HepG2 (cell line): ENCODE results near the gene ARRDC4. TPM values are rescaled to one million over a fixed set of nuclear protein-coding genes. Genes with fewer than 3 reads are reported as not detected.

Experiments
- ATAC-seq: fragments of 200-7000 bp; cut with Tn5 transposase; 3 replicates; pipeline ENCODE4 v1.9.1; 2020; ENCODE audit warnings: mild to moderate bottlenecking, moderate library complexity
- BruUV-seq: library from RNA; stranded (reverse); fragments of 400-500 nt; replicated peaks from 2 replicates; lab custom pipeline; 2021; lab: Mats Ljungman, UMichigan
- CTCF ChIA-PET: fragments of 300-600 bp; formaldehyde crosslinking; extraction: SDS; loops from one replicate; lab custom pipeline; 2021; ENCODE audit warnings: low total read pairs, inconsistent platforms, low intra/inter-chr PET ratio; lab: Yijun Ruan, JAX
- POLR2A ChIA-PET: fragments of 350-600 bp; sonication (Branson Sonifier 250); formaldehyde crosslinking; loops from one replicate; lab custom pipeline; 2020; ENCODE audit warnings: antibody characterized with exemption, inconsistent platforms; lab: Yijun Ruan, JAX
- DNase-seq: peaks from one replicate; pipeline ENCODE4 v3.0.0-alpha.2; 2015; ENCODE audit warnings: low spot score
- FAIRE-seq: peaks from 3 replicates; lab custom pipeline; 2011; peaks lifted over from hg19 to GRCh38; lab: Jason Lieb, UNC
- H2AFZ ChIP-seq: one replicate; pipeline ENCODE4 v1.6.1; 2011; ENCODE audit warnings: low read length, inconsistent platforms
- H3K27ac ChIP-seq: fragments of 300-600 bp; 3 replicates; pipeline ENCODE4 v1.8.0; 2011; ENCODE audit warnings: mixed run types, mild to moderate bottlenecking, mixed read lengths, low read length, inconsistent platforms; ENCODE audit not compliant: insufficient read depth; ENCODE audit errors: extremely low read length
- H3K27me3 ChIP-seq, 2 experiments: fragments of 200-600 bp in 1 of 2; 2 replicates in 1 of 2; 3 replicates in 1 of 2; pipeline versions ENCODE4 v1.6.0 to v1.8.0; 2011; ENCODE audit warnings: low read length in 2 of 2, mild to moderate bottlenecking in 2 of 2, moderate library complexity in 2 of 2, inconsistent platforms in 1 of 2; ENCODE audit not compliant: insufficient read depth in 2 of 2, control insufficient read depth in 1 of 2
- H3K36me3 ChIP-seq, 2 experiments: fragments of 200-600 bp in 1 of 2; replicated peaks in 1 of 2; 2 replicates in 1 of 2; 3 replicates in 1 of 2; pipeline versions ENCODE4 v1.5.1 to v1.8.0; 2011; ENCODE audit warnings: low read length in 2 of 2, inconsistent platforms in 1 of 2; ENCODE audit not compliant: insufficient read depth in 2 of 2, control insufficient read depth in 1 of 2
- H3K4me1 ChIP-seq: 2 replicates; pipeline ENCODE4 v1.5.1; 2012; ENCODE audit warnings: low read length, inconsistent platforms; ENCODE audit not compliant: insufficient read depth
- H3K4me2 ChIP-seq: 2 replicates; pipeline ENCODE4 v1.6.0; 2011; ENCODE audit warnings: low read depth, low read length, inconsistent platforms
- H3K4me3 ChIP-seq, 3 experiments: fragments of 200-600 bp in 1 of 3; sonication (generic), shearing (Covaris generic) in 1 of 3; replicated peaks in 1 of 3; 2 replicates each; pipeline ENCODE4 v1.5.1; 2011 to 2016; ENCODE audit warnings: low read length in 3 of 3, inconsistent platforms in 2 of 3, low read depth in 2 of 3, mild to moderate bottlenecking in 2 of 3, control low read depth in 1 of 3, mixed read lengths in 1 of 3; ENCODE audit not compliant: insufficient read depth in 1 of 3
- H3K79me2 ChIP-seq: one replicate; pipeline ENCODE4 v1.6.1; 2011; ENCODE audit warnings: low read length, inconsistent platforms; ENCODE audit not compliant: insufficient read depth
- H3K9ac ChIP-seq: 2 replicates; pipeline ENCODE4 v1.6.0; 2011; ENCODE audit warnings: mild to moderate bottlenecking, low read depth, low read length, inconsistent platforms; ENCODE audit not compliant: insufficient read depth
- H3K9me3 ChIP-seq: 2 replicates; pipeline ENCODE4 v1.5.1; 2012; ENCODE audit warnings: mild to moderate bottlenecking, low read length
- H4K20me1 ChIP-seq: 2 replicates; pipeline ENCODE4 v1.6.0; 2011; ENCODE audit warnings: inconsistent platforms, mild to moderate bottlenecking, low read length, moderate library complexity; ENCODE audit not compliant: insufficient read depth
- ADNP ChIP-seq: sonication (generic); formaldehyde crosslinking; IDR thresholded peaks from 2 replicates; pipeline ENCODE4 v1.4.0; 2020; ENCODE audit warnings: missing genetic modification reagents
- SRSF4 ChIP-seq: fragments of 200-400 bp; formaldehyde crosslinking; IDR thresholded peaks from one replicate; pipeline ENCODE4 v1.6.1; 2018; ENCODE audit warnings: mild to moderate bottlenecking, low read depth, low read length, moderate library complexity; ENCODE audit not compliant: poor library complexity, severe bottlenecking
- ZNF367 ChIP-seq: sonication (generic); formaldehyde crosslinking; IDR thresholded peaks from 2 replicates; pipeline ENCODE4 v1.4.0; 2020; ENCODE audit warnings: missing genetic modification reagents, borderline replicate concordance
- ZNF446 ChIP-seq: sonication (generic); formaldehyde crosslinking; IDR thresholded peaks from 2 replicates; pipeline ENCODE4 v1.5.0; 2020; ENCODE audit warnings: mild to moderate bottlenecking, missing genetic modification reagents
- ZNF775 ChIP-seq: sonication (generic); formaldehyde crosslinking; IDR thresholded peaks from 2 replicates; pipeline ENCODE4 v1.4.0; 2020; ENCODE audit warnings: missing genetic modification reagents, mild to moderate bottlenecking, moderate library complexity, borderline replicate concordance
- WGBS: methylation state at CpG from one replicate; pipeline ENCODE4 v1.1.6; 2017; ENCODE audit warnings: low lambda C conversion rate; 5-methylcytosine and 5-hydroxymethylcytosine counted together
- in situ Hi-C: cut with HindIII; loops from 2 replicates; pipeline ENCODE4 v1.10.0; 2017; ENCODE audit warnings: low pct_unique_long_range_greater_than_20kb; ENCODE audit not compliant: extremely low pct_ligation_motif_present
- intact Hi-C: fragments of 100-400 bp; cut with micrococcal nuclease; formaldehyde crosslinking; loops from one replicate; pipeline ENCODE4 v1.10.0; 2022; ENCODE audit not compliant: unreplicated experiment
- polyA plus RNA-seq, 8 experiments: library from polyadenylated mRNA; depleted of rRNA in 3 of 8; stranded (reverse) in 7 of 8; unstranded in 1 of 8; fragments of >200 nt; fragmentation: Illumina TruSeq in 4 of 8; extraction: Trizol in 4 of 8; gene quantifications; 2 replicates each; pipeline versions ENCODE4 v1.2.1 to v1.2.3, GENCODE V29; 2011 to 2016; ENCODE audit warnings: low read depth in 4 of 8, missing spikeins in 1 of 8, mixed read lengths in 1 of 8; ENCODE audit not compliant: insufficient read depth in 1 of 8
- total RNA-seq, 5 experiments: library from RNA; depleted of rRNA; stranded (reverse); fragments of >200 nt; fragmentation: Illumina TruSeq; extraction: Trizol; gene quantifications; 2 replicates each; pipeline ENCODE4 v1.2.3, GENCODE V29; 2016; ENCODE audit warnings: low read depth in 1 of 5
- TF ChIP-seq, protein P1 (sequence below): sonication (generic); formaldehyde crosslinking; IDR thresholded peaks from 2 replicates; pipeline ENCODE4 v1.4.0; 2020; ENCODE audit warnings: missing genetic modification reagents
- TF ChIP-seq, protein P2 (sequence below): sonication (generic); formaldehyde crosslinking; conservative IDR thresholded peaks from 2 replicates; pipeline ENCODE4 v1.8.0; 2022; ENCODE audit warnings: missing genetic modification reagents
- TF ChIP-seq, protein P3 (sequence below): IDR thresholded peaks from 2 replicates; pipeline ENCODE4 v1.6.1; 2016; ENCODE audit warnings: low read depth
- TF ChIP-seq, protein P4 (sequence below): sonication (generic); formaldehyde crosslinking; conservative IDR thresholded peaks from 2 replicates; pipeline ENCODE4 v1.4.0; 2020; ENCODE audit warnings: mild to moderate bottlenecking, missing genetic modification reagents, moderate library complexity
- TF ChIP-seq, protein P5 (sequence below): sonication (generic); formaldehyde crosslinking; IDR thresholded peaks from 2 replicates; pipeline ENCODE4 v1.5.1; 2020; ENCODE audit warnings: mild to moderate bottlenecking, missing genetic modification reagents

The ARRDC4 gene
- total and polyA plus RNA-seq, 2 of the 13 experiments (the other 11 are each of a cell fraction or from before 2014, with no cell fraction given): 1.5 to 2.5 TPM

DNA sequence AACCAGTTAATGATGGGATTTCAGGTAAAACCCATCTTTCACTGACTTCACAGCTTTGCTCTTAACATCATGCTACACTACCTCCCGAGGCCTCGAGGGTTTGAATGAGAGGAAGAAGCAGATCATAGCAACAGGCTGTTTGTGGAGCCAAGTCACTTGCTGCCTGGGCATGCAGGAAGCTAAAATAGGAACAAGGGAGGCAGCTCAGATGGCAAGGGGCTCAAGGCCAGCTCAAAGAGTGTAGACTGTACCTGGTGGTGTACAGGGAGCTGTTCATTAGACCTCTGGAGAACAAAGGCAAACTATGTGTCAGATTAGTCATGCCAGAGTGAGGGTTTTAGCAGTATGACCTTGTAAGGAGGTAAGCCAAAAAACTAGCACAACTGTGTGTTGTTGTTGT lies 28.8 kb downstream of the ARRDC4 start (continued):
- TF ChIP-seq, protein P1, sequence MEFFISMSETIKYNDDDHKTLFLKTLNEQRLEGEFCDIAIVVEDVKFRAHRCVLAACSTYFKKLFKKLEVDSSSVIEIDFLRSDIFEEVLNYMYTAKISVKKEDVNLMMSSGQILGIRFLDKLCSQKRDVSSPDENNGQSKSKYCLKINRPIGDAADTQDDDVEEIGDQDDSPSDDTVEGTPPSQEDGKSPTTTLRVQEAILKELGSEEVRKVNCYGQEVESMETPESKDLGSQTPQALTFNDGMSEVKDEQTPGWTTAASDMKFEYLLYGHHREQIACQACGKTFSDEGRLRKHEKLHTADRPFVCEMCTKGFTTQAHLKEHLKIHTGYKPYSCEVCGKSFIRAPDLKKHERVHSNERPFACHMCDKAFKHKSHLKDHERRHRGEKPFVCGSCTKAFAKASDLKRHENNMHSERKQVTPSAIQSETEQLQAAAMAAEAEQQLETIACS: no peak
- TF ChIP-seq SRSF4 (no peak), ZNF367 (CRISPR knock-in tag) (no peak)
- TF ChIP-seq, protein P2, sequence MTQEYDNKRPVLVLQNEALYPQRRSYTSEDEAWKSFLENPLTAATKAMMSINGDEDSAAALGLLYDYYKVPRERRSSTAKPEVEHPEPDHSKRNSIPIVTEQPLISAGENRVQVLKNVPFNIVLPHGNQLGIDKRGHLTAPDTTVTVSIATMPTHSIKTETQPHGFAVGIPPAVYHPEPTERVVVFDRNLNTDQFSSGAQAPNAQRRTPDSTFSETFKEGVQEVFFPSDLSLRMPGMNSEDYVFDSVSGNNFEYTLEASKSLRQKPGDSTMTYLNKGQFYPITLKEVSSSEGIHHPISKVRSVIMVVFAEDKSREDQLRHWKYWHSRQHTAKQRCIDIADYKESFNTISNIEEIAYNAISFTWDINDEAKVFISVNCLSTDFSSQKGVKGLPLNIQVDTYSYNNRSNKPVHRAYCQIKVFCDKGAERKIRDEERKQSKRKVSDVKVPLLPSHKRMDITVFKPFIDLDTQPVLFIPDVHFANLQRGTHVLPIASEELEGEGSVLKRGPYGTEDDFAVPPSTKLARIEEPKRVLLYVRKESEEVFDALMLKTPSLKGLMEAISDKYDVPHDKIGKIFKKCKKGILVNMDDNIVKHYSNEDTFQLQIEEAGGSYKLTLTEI (CRISPR knock-in tag): no peak
- TF ChIP-seq, protein P3, sequence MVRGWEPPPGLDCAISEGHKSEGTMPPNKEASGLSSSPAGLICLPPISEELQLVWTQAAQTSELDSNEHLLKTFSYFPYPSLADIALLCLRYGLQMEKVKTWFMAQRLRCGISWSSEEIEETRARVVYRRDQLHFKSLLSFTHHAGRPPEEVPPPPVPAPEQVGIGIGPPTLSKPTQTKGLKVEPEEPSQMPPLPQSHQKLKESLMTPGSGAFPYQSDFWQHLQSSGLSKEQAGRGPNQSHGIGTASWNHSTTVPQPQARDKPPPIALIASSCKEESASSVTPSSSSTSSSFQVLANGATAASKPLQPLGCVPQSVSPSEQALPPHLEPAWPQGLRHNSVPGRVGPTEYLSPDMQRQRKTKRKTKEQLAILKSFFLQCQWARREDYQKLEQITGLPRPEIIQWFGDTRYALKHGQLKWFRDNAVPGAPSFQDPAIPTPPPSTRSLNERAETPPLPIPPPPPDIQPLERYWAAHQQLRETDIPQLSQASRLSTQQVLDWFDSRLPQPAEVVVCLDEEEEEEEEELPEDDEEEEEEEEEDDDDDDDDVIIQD (CRISPR knock-in tag): no peak
- TF ChIP-seq, all 625 proteins: peak for 0

DNA sequence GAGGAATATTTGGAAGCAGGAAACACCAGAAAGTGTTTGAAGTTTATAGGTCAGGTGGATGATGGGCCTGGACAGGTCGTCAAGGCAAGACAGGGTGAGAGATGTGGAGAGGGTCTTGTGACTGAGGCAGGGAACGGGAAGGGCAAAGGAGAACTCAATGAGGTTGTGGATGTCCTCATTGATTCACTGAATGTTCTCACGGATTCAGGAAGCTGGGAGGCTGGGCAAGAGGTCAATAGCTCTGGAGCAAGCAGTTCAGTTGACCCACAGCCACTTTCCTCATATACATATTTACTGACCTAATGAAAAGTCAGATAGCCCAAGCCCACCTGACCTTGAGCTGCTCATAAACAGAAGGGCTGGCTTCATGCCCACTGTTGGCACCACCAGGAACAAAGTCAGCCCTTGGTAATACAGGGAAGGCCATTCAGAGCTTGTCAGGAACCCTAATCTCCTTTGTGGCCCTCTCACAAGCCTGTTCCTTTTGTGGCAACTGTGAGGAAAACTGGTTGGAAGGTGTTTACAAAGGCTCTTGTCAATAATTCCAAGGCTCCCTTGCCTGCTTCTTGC lies 31.6 kb downstream of the ARRDC4 start:
- Histone ChIP-seq H3K4me2 (no peak overlapping the region), H3K9me3 (peaks cover 11% of the 10 kb centered on the region), H3K4me1 (peaks cover 20% of the 10 kb centered on the region; the same call in 1 of the 2 replicates), H3K36me3 (no peaks in the 10 kb centered on the region), H3K27me3 (no peaks in the 10 kb centered on the region), H2AFZ (no peak overlapping the region), H3K9ac (no peak overlapping the region), H4K20me1 (no peaks in the 10 kb centered on the region), H3K4me3 (no peak overlapping the region), H3K27ac (no peak overlapping the region), H3K79me2 (no peaks in the 10 kb centered on the region)
- no peak for FAIRE-seq
- intact Hi-C loops (loop anchor here (10.0 kb wide), 1 partner anchor 87 kb away; no protein-coding TSS in a partner anchor), in situ Hi-C loops (no loop called here)
- ATAC-seq: no peak
- ChIA-PET CTCF (no interaction called here), POLR2A (no interaction called here)
- BruUV-seq: no TSS peak
- no peak for DNase-seq
- 0% methylated on average over 3 of the region's 3 CpGs for WGBS
- no peak for TF ChIP-seq ZNF775 (CRISPR knock-in tag)
- TF ChIP-seq, protein P4, sequence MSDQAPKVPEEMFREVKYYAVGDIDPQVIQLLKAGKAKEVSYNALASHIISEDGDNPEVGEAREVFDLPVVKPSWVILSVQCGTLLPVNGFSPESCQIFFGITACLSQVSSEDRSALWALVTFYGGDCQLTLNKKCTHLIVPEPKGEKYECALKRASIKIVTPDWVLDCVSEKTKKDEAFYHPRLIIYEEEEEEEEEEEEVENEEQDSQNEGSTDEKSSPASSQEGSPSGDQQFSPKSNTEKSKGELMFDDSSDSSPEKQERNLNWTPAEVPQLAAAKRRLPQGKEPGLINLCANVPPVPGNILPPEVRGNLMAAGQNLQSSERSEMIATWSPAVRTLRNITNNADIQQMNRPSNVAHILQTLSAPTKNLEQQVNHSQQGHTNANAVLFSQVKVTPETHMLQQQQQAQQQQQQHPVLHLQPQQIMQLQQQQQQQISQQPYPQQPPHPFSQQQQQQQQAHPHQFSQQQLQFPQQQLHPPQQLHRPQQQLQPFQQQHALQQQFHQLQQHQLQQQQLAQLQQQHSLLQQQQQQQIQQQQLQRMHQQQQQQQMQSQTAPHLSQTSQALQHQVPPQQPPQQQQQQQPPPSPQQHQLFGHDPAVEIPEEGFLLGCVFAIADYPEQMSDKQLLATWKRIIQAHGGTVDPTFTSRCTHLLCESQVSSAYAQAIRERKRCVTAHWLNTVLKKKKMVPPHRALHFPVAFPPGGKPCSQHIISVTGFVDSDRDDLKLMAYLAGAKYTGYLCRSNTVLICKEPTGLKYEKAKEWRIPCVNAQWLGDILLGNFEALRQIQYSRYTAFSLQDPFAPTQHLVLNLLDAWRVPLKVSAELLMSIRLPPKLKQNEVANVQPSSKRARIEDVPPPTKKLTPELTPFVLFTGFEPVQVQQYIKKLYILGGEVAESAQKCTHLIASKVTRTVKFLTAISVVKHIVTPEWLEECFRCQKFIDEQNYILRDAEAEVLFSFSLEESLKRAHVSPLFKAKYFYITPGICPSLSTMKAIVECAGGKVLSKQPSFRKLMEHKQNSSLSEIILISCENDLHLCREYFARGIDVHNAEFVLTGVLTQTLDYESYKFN (CRISPR knock-in tag): no peak
- no peak for TF ChIP-seq ADNP (CRISPR knock-in tag)
- TF ChIP-seq, protein P5, sequence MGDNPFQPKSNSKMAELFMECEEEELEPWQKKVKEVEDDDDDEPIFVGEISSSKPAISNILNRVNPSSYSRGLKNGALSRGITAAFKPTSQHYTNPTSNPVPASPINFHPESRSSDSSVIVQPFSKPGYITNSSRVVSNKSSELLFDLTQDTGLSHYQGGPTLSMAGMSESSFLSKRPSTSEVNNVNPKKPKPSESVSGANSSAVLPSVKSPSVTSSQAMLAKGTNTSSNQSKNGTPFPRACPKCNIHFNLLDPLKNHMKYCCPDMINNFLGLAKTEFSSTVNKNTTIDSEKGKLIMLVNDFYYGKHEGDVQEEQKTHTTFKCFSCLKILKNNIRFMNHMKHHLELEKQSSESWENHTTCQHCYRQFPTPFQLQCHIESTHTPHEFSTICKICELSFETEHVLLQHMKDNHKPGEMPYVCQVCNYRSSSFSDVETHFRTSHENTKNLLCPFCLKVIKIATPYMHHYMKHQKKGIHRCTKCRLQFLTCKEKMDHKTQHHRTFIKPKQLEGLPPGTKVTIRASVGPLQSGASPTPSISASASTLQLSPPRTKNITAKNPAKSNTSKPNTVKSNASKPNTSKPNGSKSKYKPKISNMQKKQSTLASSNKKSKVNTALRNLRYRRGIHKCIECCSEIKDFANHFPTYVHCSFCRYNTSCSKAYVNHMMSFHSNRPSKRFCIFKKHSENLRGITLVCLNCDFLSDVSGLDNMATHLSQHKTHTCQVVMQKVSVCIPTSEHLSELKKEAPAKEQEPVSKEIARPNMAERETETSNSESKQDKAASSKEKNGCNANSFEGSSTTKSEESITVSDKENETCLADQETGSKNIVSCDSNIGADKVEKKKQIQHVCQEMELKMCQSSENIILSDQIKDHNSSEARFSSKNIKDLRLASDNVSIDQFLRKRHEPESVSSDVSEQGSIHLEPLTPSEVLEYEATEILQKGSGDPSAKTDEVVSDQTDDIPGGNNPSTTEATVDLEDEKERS (CRISPR knock-in tag): no peak
- no peak for TF ChIP-seq ZNF446
